NCI-H345 (cell line): ENCODE data around the gene SMG6.
"Not testable (repeated sequence)": the region's sequence is repeated elsewhere in the genome, so short reads cannot be mapped to it uniquely, and the experiment has no call there.

Experiments used
- DNase-seq: peaks from one replicate; lab custom pipeline; 2025; lab: John Stamatoyannopoulos, UW

Gene SMG6

GRCh38 chr17:2202996-2203575 lies 100.5 kb downstream of the SMG6 start:
- DNase-seq: no peak

- no peak for DNase-seq
These were observed 101.1 kb downstream of the SMG6 start for GRCh38 chr17:2202302-2202995.

- not testable (repeated sequence) for DNase-seq
These were observed 104.2 kb downstream of the SMG6 start for GRCh38 chr17:2199386-2199785.

- DNase-seq: no peak
These were observed 104.7 kb downstream of the SMG6 start for GRCh38 chr17:2198927-2199326.

GRCh38 chr17:2197271-2197670 lies 106.3 kb downstream of the SMG6 start:
- DNase-seq: no peak

GRCh38 chr17:2195729-2196128 lies 107.9 kb downstream of the SMG6 start:
- DNase-seq: peak; percentile 0

GRCh38 chr17:2194889-2195335 lies 108.7 kb downstream of the SMG6 start:
- peak; percentile 1 for DNase-seq

- no peak for DNase-seq
These were observed 111.1 kb downstream of the SMG6 start for GRCh38 chr17:2192367-2193057.

- DNase-seq: no peak
These were observed 111.8 kb downstream of the SMG6 start for GRCh38 chr17:2191785-2192184.

GRCh38 chr17:2191227-2191626 lies 112.4 kb downstream of the SMG6 start:
- no peak for DNase-seq

- no peak for DNase-seq
These were observed 113.6 kb downstream of the SMG6 start for GRCh38 chr17:2190014-2190413.

GRCh38 chr17:2188971-2189630 lies 114.5 kb downstream of the SMG6 start:
- DNase-seq: no peak

GRCh38 chr17:2187758-2188157 lies 115.8 kb downstream of the SMG6 start:
- DNase-seq: no peak

GRCh38 chr17:2186937-2187336 lies 116.6 kb downstream of the SMG6 start:
- DNase-seq: no peak

- no peak for DNase-seq
These were observed 118.3 kb downstream of the SMG6 start for GRCh38 chr17:2184993-2185931.

GRCh38 chr17:2183346-2183745 lies 120.2 kb downstream of the SMG6 start:
- no peak for DNase-seq

- DNase-seq: no peak
These were observed 121.6 kb downstream of the SMG6 start for GRCh38 chr17:2181897-2182448.

GRCh38 chr17:2181206-2181896 lies 122.2 kb downstream of the SMG6 start:
- DNase-seq: no peak

GRCh38 chr17:2180768-2181167 lies 122.8 kb downstream of the SMG6 start:
- no peak for DNase-seq

GRCh38 chr17:2179615-2180295 lies 123.8 kb downstream of the SMG6 start:
- no peak for DNase-seq
